LNCaP clone FGC (cell line): ENCODE data around the gene CCSER2.

ENCODE experiments used
- DNase-seq: peaks from one replicate; pipeline ENCODE4 v3.0.0-alpha.2; 2011; ENCODE audit warnings: low read depth
- H3K4me3 ChIP-seq: 2 replicates; pipeline ENCODE4 v1.5.1; 2011; ENCODE audit warnings: mild to moderate bottlenecking, low read depth, low read length, control low read depth
- CTCF ChIP-seq: IDR thresholded peaks from 2 replicates; pipeline ENCODE4 v1.5.1; 2012; ENCODE audit warnings: mild to moderate bottlenecking; ENCODE audit not compliant: control insufficient read depth, insufficient read depth; ENCODE audit errors: extremely low read depth

Gene CCSER2

GRCh38 chr10:84354623-84355022 is 26.2 kb downstream of the CCSER2 start:
- H3K4me3 ChIP-seq, result no peak overlapping the region
- no peak for DNase-seq
- TF ChIP-seq CTCF, result no peak

- TF ChIP-seq CTCF, result no peak
- no peak for DNase-seq
- no peak overlapping the region for H3K4me3 ChIP-seq
Measured at GRCh38 chr10:84355106-84355505, 26.7 kb downstream of the CCSER2 start.

GRCh38 chr10:84356928-84357327 is 28.5 kb downstream of the CCSER2 start:
- no peak for DNase-seq
- no peak overlapping the region for H3K4me3 ChIP-seq
- TF ChIP-seq CTCF, result no peak

GRCh38 chr10:84358743-84359142 is 30.4 kb downstream of the CCSER2 start:
- no peak for DNase-seq
- no peak for TF ChIP-seq CTCF
- H3K4me3 ChIP-seq, result no peak overlapping the region

GRCh38 chr10:84360637-84361365 is 32.4 kb downstream of the CCSER2 start:
- DNase-seq, result no peak
- TF ChIP-seq CTCF, result no peak
- no peak overlapping the region for H3K4me3 ChIP-seq

- no peak for DNase-seq
- H3K4me3 ChIP-seq, result no peak overlapping the region
- TF ChIP-seq CTCF, result no peak
Measured at GRCh38 chr10:84365335-84365881, 37.0 kb downstream of the CCSER2 start.

- TF ChIP-seq CTCF, result no peak
- no peak for DNase-seq
- no peak overlapping the region for H3K4me3 ChIP-seq
Measured at GRCh38 chr10:84366041-84366440, 37.7 kb downstream of the CCSER2 start.
